Activated CD4-positive, alpha-beta T cell treated with anti-CD3 and anti-CD28 coated beads, Interleukin-2, Interleukin-6, amounts not matched to agents 100 ng/mL and 50 ng/mL, durations not matched to agents 16 hours and 8 hours (primary cell): ENCODE results near the gene EHF.
"Not testable (repeated sequence)": the region's sequence is repeated elsewhere in the genome, so short reads cannot be mapped to it uniquely, and the experiment has no call there.

Experiments used
- DNase-seq: peaks from one replicate; pipeline ENCODE4 v3.0.0-alpha.2; 2020

Gene EHF

DNA sequence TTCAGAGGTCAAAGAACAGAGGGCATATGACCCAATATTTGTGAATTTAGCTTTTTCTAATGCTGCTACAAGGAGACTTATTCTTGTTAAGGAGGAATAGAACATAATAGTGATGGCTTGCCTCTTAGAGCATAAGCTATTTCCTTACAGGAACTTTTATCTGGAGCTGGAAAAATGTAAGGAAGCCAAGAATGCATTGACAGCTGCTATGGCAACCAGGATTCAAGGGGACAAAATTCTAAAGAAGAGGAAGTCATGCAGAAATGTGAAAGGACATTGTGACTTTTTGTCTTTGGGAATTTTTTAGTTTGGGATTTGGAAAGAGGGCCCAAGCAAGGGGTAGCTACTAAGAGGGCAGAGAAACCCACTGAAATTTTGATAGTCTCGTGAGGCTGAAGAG lies 51.1 kb downstream of the EHF start:
- no peak for DNase-seq

- DNase-seq: no peak
Measured at GRCh38 chr11:34674038-34674437, 53.1 kb downstream of the EHF start.

- DNase-seq: no peak
Measured at GRCh38 chr11:34676227-34676626, 55.3 kb downstream of the EHF start.

GRCh38 chr11:34679681-34680080 lies 58.8 kb downstream of the EHF start:
- no peak for DNase-seq

DNA sequence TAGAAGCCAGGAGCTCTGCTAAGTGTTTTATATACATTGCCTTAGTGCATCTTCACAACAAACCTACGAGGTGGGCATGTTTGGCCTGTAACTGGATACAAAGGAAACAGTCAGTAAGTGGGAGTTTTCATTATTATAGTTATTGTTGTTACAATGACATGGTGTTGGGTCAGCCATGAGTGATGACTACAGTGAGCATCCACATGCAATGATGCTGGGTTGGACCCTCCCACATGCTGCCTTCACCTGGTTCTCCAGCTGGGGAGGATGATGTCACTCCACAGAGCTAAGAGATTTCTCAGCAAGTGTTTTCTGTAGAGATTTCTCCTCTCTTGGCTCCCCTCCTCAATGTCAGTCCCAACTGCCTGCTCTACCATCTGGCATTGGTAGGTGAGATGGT lies 59.3 kb downstream of the EHF start:
- no peak for DNase-seq

DNA sequence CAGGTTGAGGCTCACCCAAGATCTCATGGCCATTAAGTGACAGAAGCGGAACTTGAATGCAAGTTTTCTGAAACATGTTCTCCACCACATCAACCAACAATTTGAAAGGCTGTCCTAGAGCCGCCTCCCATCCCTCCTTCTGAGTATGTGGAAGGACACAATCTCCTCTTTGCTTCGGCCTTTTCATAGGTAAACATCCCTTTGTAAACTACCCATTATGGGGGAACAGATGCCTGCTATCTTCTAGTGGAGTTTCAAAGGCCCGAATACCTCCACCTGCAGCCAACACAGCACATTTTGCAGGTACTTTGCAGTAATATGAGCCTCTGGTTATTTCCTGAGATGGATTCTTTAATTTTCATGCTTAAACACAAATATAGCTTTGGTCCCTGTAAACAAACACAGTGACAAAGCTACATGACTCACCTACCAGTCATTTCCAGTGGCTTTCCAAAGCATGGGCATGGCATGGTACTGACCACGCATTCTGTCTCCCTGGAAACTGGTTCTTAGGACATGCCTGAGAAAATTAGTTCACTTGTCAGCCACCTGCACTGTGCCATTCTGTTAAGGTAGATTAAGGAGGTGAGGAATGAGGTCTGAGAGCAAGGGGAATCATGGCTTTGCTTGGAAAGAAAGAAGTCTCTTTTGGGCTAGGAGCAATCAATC lies 60.2 kb downstream of the EHF start:
- no peak for DNase-seq

DNA sequence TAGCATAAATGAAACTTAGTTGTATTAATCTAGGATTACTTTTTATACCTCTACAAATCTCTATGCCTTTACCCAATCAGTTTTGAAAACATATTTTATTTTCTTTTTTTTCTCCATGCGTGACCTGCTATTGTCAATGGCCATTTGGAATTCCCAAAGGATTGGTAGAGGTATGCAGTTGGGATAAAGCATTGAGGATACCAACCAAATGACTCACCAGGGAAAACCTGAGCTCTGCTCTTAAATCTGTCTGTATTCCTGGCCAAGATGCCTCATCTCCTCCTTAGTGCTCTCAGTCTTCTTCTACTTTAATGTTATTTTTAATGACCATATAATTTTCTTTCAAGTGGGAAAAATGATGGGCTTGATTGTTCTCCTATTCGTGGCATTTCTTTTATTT lies 61.9 kb downstream of the EHF start:
- DNase-seq: no peak

DNA sequence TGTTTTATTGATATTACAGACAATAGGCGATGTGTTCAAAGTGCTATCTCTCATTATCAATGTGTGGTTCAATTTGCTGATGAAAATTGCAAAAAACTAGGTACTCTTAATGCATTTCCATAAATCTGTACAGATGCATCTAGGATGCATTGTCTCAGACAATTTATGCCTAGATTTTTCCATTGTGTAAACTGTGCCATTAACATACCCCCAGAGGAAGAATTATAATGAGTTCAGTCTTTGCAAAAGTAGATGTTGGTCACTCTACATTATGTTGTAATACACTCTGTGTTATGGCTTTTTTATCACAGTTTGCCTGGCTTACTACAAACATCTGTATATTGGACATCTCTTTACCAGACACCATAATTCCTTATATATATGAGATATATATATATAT lies 62.5 kb downstream of the EHF start:
- DNase-seq: no peak

DNA sequence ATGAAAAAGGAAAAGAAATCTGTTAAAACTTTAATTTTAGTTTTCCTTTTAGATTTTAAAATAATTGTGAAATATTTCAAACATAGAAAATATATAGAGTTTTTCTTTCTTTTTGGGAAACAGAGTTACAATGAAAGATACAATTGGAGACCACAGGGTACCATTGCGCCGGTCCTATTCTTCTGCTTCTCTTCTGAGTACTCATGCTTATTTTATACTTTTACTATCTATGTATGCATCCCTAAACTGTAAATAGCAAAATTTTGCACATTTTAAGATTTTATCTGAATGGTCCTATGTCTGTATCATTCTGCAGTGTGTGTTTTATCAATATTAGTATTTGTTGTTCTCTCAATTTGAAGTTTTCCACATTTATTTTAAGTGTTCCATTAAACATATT lies 65.0 kb downstream of the EHF start:
- DNase-seq: no peak

DNA sequence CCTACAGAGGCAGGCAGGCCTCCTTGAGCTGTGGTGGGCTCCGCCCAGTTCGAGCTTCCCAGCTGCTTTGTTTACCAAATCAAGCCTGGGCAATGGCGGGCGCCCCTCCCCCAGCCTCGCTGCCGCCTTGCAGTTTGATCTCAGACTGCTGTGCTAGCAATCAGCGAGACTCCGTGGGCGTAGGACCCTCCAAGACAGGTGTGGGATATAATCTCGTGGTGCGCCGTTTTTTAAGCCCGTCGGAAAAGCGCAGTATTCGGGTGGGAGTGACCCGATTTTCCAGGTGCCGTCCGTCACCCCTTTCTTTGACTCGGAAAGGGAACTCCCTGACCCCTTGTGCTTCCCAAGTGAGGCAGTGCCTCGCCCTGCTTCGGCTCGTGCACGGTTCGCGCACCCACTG lies 71.4 kb downstream of the EHF start:
- not testable (repeated sequence) for DNase-seq

DNA sequence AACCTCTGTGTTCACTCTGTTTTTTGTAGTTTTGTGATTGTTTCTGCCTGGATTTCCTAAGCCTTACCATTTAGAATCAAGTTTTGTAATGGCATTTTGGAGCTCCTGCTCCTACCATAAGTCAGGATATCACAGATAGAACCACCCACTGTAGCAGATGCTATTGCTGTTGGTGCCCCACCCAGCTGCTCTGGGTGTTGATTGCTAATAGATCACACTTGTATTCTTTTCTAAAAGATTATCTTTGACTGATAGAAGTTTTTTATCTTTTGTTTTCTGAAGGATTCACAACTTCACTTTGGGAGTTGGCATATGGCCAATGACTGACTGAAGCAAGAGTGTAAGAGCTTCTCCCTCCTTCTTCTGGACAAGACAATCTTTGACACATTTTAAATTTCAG lies 76.0 kb downstream of the EHF start:
- DNase-seq: no peak

DNA sequence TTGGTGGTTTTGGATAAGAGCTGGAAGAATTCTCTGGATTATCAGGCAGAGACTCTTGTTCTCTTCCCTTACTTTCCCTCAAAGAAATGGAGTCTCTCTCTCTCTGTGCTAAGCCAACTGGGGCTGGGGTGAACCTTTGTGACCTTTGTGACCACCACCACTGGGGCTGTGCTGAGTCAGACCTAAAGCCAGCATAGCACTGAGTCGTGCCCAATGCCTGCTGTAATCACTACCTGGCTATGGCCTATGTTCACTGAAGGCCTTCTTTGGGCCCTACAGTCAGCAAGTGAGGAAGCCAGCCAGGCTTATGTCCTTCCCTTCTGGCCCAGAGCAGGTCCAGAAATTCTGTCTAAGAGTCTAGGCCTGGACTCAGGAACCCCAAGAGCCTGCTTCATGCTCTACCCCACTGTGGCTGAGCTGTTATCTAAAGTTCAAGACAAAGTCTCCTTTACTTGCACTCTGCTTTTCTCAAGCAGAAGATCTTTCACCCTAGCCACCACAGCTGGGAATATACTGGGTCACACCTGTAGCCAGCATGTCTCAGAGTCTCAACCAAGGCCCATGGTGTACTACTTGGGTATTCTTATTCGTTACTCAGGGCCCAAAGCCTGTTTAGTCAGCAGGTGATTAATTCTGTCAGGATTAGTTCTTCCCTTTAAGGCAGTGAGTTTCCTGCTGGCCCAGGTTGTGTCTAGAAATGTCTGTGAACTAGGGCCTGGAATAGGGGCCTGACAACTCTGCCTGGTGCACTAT lies 86.0 kb downstream of the EHF start:
- no peak for DNase-seq

- no peak for DNase-seq
Measured at GRCh38 chr11:34707462-34707840, 86.6 kb downstream of the EHF start.
